IPS-20b (cell line): ENCODE data around the gene POLR2F.
"Not testable (repeated sequence)": the region's sequence is repeated elsewhere in the genome, so short reads cannot be mapped to it uniquely, and the experiment has no call there.

Experiments
- H3K27ac ChIP-seq: one replicate; pipeline ENCODE4 v1.5.1; 2013; ENCODE audit warnings: low read length
- H3K27me3 ChIP-seq: 2 replicates; pipeline ENCODE4 v1.6.1; 2013; ENCODE audit warnings: mild to moderate bottlenecking, low read length, inconsistent platforms; ENCODE audit not compliant: insufficient read depth
- H3K36me3 ChIP-seq: 2 replicates; pipeline ENCODE4 v1.6.1; 2013; ENCODE audit warnings: low read depth, mild to moderate bottlenecking, inconsistent platforms, low read length, moderate library complexity; ENCODE audit not compliant: insufficient read depth
- H3K4me1 ChIP-seq: 2 replicates; pipeline ENCODE4 v1.6.1; 2013; ENCODE audit warnings: mild to moderate bottlenecking, control low read depth, inconsistent platforms, low read length, moderate library complexity; ENCODE audit not compliant: insufficient read depth
- H3K4me3 ChIP-seq: 2 replicates; pipeline ENCODE4 v1.5.1; 2013; ENCODE audit warnings: mild to moderate bottlenecking, low read length, inconsistent platforms
- H3K9ac ChIP-seq: 2 replicates; pipeline ENCODE4 v1.6.1; 2013; ENCODE audit warnings: low read depth, mild to moderate bottlenecking, inconsistent platforms, low read length, moderate library complexity
- H3K9me3 ChIP-seq: 2 replicates; pipeline ENCODE4 v1.6.1; 2013; ENCODE audit warnings: mild to moderate bottlenecking, low read depth, low read length, inconsistent platforms; ENCODE audit not compliant: insufficient read depth

Gene POLR2F

DNA sequence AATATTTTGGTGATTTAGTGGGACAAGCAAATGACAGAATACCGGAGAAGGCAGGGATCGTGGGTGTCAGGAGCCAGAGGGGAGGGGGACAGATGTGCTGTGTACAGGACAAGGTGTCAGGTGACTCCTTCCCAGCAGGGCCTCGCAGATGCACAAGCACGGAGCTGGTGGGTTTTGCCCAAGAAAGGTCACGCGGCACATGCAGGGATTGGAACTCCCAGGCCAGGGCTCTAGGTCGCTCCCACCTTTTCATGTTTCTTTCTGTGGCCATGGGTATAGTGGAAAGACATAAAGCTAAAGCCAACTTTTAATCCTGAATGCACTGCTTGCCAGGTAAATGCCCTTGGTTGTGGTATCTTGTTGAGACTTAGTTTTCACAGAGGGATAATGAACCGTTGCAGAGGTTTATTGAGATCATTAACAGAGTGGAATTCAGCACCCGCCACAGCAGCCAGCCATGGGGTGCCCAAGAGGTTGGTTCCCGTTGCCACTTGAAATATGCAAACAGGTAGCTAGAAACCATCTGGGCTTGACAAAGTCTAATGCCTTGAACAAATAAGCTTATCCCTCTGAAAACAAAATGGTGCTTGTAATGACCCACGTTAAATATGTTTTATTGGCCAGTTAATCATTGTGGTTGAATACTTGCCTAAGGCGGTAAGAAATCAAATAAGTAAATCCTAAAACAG, 10.2 kb upstream of the POLR2F start:
- H3K9me3 ChIP-seq: no peaks in the 10 kb centered on the region
- H3K27ac ChIP-seq: no peak overlapping the region

GRCh38 chr22:37943825-37944198, 9.7 kb upstream of the POLR2F start:
- Histone ChIP-seq H3K9ac (no peak overlapping the region), H3K9me3 (no peaks in the 10 kb centered on the region)

More for the DNA sequence above, 10.2 kb upstream of the POLR2F start:
- no peak overlapping the region for H3K4me3 ChIP-seq
- no peaks in the 10 kb centered on the region for H3K27me3 ChIP-seq
- no peak overlapping the region for H3K9ac ChIP-seq
- no peaks in the 10 kb centered on the region for H3K4me1 ChIP-seq
- H3K36me3 ChIP-seq: peaks cover 12% of the 10 kb centered on the region

GRCh38 chr22:37944423-37944822, 9.1 kb upstream of the POLR2F start:
- H3K9ac ChIP-seq, H3K9me3 ChIP-seq, H3K27me3 ChIP-seq, H3K27ac ChIP-seq, H3K4me1 ChIP-seq, H3K4me3 ChIP-seq: not testable (repeated sequence)
- H3K36me3 ChIP-seq: peaks cover 12% of the 10 kb centered on the region

More at GRCh38 chr22:37943825-37944198, 9.7 kb upstream of the POLR2F start:
- Histone ChIP-seq H3K36me3 (peaks cover 12% of the 10 kb centered on the region), H3K27me3 (no peaks in the 10 kb centered on the region), H3K27ac (no peak overlapping the region), H3K4me3 (no peak overlapping the region), H3K4me1 (no peaks in the 10 kb centered on the region)

DNA sequence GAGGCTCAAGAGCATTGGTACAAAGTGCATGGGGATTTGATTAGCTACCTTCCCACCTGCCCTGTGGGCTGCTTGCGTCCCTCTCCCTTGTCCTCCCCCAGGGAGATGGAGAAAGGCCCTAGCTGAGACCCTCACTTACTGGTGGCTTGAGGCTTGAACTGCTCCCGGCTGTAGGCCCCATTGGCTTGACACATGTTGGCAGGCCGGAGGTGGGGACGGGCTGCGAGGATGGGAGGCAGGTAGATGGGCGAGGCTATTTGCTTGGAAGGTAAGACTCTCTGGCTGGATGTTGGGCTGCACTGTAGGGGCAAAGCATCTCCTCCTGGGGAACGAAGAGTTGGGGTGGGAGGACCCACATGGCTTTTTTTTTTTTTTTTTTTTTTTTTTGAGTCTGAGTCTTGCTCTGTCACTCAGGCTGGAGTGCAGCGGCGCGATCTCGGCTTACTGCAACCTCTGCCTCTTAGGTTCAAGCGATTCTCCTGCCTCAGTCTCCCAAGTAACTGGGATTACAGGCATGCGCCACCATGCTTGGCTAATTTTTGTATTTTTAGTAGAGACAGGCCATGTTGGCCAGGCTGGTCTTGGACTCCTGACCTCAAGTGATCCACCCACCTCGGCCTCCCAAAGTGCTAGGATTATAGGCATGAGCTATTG, 6.2 kb upstream of the POLR2F start:
- H3K27me3 ChIP-seq, H3K36me3 ChIP-seq, H3K9ac ChIP-seq, H3K9me3 ChIP-seq, H3K4me1 ChIP-seq, H3K27ac ChIP-seq, H3K4me3 ChIP-seq: not testable (repeated sequence)

- H3K9me3 ChIP-seq: no peaks in the 10 kb centered on the region
- H3K36me3 ChIP-seq: no peaks in the 10 kb centered on the region
- no peak overlapping the region for H3K27ac ChIP-seq
- H3K27me3 ChIP-seq: peaks cover 15% of the 10 kb centered on the region
- no peak overlapping the region for H3K4me3 ChIP-seq
- no peak overlapping the region for H3K9ac ChIP-seq
- H3K4me1 ChIP-seq: peaks cover 4% of the 10 kb centered on the region; the same call in 1 of the 2 replicates
These were observed 2.2 kb upstream of the POLR2F start for GRCh38 chr22:37951305-37951704.

DNA sequence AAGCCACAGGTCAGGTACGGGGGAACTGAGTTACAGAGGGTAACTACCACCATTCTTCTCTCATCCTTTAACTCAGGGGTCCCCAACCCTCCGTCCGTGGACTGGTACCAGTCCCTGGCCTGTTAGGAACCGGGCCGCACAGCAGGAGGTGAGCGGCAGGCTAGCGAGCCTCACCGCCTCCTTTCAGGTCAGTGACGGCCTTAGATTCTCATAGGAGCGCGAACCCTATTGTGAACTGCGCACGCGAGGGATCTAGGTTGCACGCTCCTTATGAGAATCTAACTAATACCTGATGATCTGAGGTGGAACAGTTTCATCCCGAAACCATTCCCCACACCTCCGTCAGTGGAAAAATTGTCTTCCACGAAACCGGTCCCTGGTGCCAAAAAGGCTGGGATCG, 870 bp upstream of the POLR2F start:
- not testable (repeated sequence) for H3K9ac ChIP-seq

GRCh38 chr22:37953062-37953436, 450 bp upstream of the POLR2F start:
- no peaks in the 10 kb centered on the region for H3K9me3 ChIP-seq
- peaks cover 4% of the 10 kb centered on the region for H3K4me1 ChIP-seq
- peak overlapping the region; percentile 45; the same call in 1 of the 2 replicates for H3K9ac ChIP-seq
- no peak overlapping the region for H3K27ac ChIP-seq
- H3K36me3 ChIP-seq: peaks cover 15% of the 10 kb centered on the region
- H3K27me3 ChIP-seq: peaks cover 15% of the 10 kb centered on the region
- peak overlapping the region; percentile 99 for H3K4me3 ChIP-seq

More for the DNA sequence above, 870 bp upstream of the POLR2F start:
- Histone ChIP-seq H3K27me3 (peaks cover 15% of the 10 kb centered on the region), H3K4me3 (peak overlapping the region; percentile 99), H3K36me3 (peaks cover 12% of the 10 kb centered on the region)
- not testable (repeated sequence) for H3K9me3 ChIP-seq, H3K27ac ChIP-seq, H3K4me1 ChIP-seq

- peaks cover 4% of the 10 kb centered on the region for H3K4me1 ChIP-seq
- H3K9ac ChIP-seq: peak overlapping the region; percentile 95; the same call in 1 of the 2 replicates
- no peaks in the 10 kb centered on the region for H3K9me3 ChIP-seq
- H3K27me3 ChIP-seq: peaks cover 15% of the 10 kb centered on the region
- H3K4me3 ChIP-seq: peak overlapping the region; percentile 99
- no peak overlapping the region for H3K27ac ChIP-seq
- peaks cover 31% of the 10 kb centered on the region for H3K36me3 ChIP-seq
These were observed 1.2 kb downstream of the POLR2F start for GRCh38 chr22:37954686-37955085.

DNA sequence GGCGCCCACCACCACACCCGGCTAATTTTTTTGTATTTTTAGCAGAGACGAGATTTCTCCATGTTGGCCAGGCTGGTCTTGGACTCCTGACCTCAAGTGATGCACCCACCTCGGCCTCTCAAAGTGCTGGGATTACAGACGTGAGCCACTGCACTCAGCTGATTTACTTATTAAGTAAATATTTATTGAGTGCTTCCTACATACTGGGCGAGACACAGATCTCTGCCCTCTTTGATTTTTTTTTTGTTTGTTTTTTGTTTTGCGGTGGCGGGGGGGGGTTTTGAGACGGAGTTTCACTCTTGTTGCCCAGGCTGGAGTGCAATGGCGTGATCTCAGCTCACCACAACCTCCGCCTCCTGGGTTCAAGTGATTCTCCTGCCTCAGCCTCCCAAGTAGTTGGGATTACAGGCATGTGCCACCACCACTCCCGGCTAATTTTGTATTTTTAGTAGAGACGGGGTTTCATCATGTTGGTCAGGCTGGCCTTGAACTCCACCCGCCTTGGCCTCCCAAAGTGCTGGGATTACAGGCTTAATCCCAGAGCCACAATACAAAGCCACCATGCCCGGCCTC, 2.4 kb downstream of the POLR2F start:
- peaks cover 43% of the 10 kb centered on the region for H3K36me3 ChIP-seq
- not testable (repeated sequence) for H3K9me3 ChIP-seq, H3K27ac ChIP-seq, H3K4me3 ChIP-seq, H3K4me1 ChIP-seq, H3K9ac ChIP-seq
- peaks cover 15% of the 10 kb centered on the region for H3K27me3 ChIP-seq

- no peak overlapping the region for H3K4me3 ChIP-seq
- H3K27ac ChIP-seq: no peak overlapping the region
- no peaks in the 10 kb centered on the region for H3K9me3 ChIP-seq
- peaks cover 10% of the 10 kb centered on the region for H3K27me3 ChIP-seq
- H3K4me1 ChIP-seq: peaks cover 4% of the 10 kb centered on the region
- H3K9ac ChIP-seq: no peak overlapping the region
- peaks cover 57% of the 10 kb centered on the region for H3K36me3 ChIP-seq
These were observed 3.7 kb downstream of the POLR2F start for GRCh38 chr22:37957232-37957631.

- Histone ChIP-seq H3K9ac (no peak overlapping the region), H3K27ac (no peak overlapping the region), H3K4me1 (peaks cover 4% of the 10 kb centered on the region; the same call in 1 of the 2 replicates), H3K9me3 (no peaks in the 10 kb centered on the region), H3K27me3 (no peaks in the 10 kb centered on the region), H3K4me3 (no peak overlapping the region), H3K36me3 (peaks cover 68% of the 10 kb centered on the region)
These were observed 5.8 kb downstream of the POLR2F start for GRCh38 chr22:37959231-37959825.
